GM12878 (cell line): Measurements from ENCODE around the gene AGTPBP1. TPM values are rescaled to one million over a fixed set of nuclear protein-coding genes. Genes with fewer than 3 reads are reported as not detected.
A peak's percentile ranks its signal among the peaks of the same experiment; 100 is the strongest.

Experiments
- ATAC-seq: fragments of 200-7000 bp; cut with Tn5 transposase; 3 replicates; pipeline ENCODE4 v1.9.1; 2020; ENCODE audit warnings: mild to moderate bottlenecking, moderate library complexity
- BruUV-seq: library from RNA; stranded (reverse); fragments of 400-500 nt; replicated peaks from 2 replicates; lab custom pipeline; 2021; lab: Mats Ljungman, UMichigan
- CTCF ChIA-PET: fragments of 300-600 bp; sonication (Branson Sonifier 250); formaldehyde crosslinking; extraction: SDS; loops from one replicate; lab custom pipeline; 2021; ENCODE audit warnings: inconsistent platforms; lab: Yijun Ruan, JAX
- POLR2A ChIA-PET: fragments of 350-600 bp; formaldehyde crosslinking; extraction: SDS; loops from one replicate; lab custom pipeline; 2021; ENCODE audit warnings: inconsistent platforms; lab: Charles Lee
- RAD21 ChIA-PET: fragments of 300-600 bp; sonication (Branson Sonifier 250); formaldehyde crosslinking; loops from one replicate; lab custom pipeline; 2023; ENCODE audit warnings: antibody characterized with exemption; ENCODE audit not compliant: unreplicated experiment; lab: Charles Lee
- SMC1A ChIA-PET: fragments of 300-600 bp; sonication (Branson Sonifier 250); formaldehyde crosslinking; loops from one replicate; lab custom pipeline; 2023; ENCODE audit not compliant: unreplicated experiment, uncharacterized antibody; lab: Charles Lee
- DNase-seq: peaks from one replicate; pipeline ENCODE4 v3.0.0-alpha.2; 2011; ENCODE audit warnings: low read depth, low spot score
- FAIRE-seq: peaks from 3 replicates; lab custom pipeline; 2011; peaks lifted over from hg19 to GRCh38; lab: Jason Lieb, UNC
- H2AFZ ChIP-seq: 2 replicates; pipeline ENCODE4 v1.6.0; 2011; ENCODE audit warnings: low read depth, low read length, control low read depth; ENCODE audit not compliant: control insufficient read depth
- H3K27ac ChIP-seq: 2 replicates; pipeline ENCODE4 v1.5.1; 2011; ENCODE audit warnings: control low read depth; ENCODE audit not compliant: control insufficient read depth, insufficient read depth
- H3K27me3 ChIP-seq, 2 experiments: replicated peaks in 1 of 2; 2 replicates each; pipeline versions ENCODE4 v1.6.0 to v1.6.1; 2011; ENCODE audit warnings: low read length in 1 of 2; ENCODE audit not compliant: control insufficient read depth in 2 of 2, insufficient read depth in 2 of 2
- H3K36me3 ChIP-seq, 2 experiments: 2 replicates each; pipeline ENCODE4 v1.5.1; 2011; ENCODE audit warnings: low read length in 1 of 2; ENCODE audit not compliant: control insufficient read depth in 2 of 2, insufficient read depth in 2 of 2
- H3K4me1 ChIP-seq: 2 replicates; pipeline ENCODE4 v1.6.1; 2011; ENCODE audit warnings: mild to moderate bottlenecking, low read length, moderate library complexity, mixed read lengths; ENCODE audit not compliant: control insufficient read depth, insufficient read depth
- H3K4me2 ChIP-seq: 2 replicates; pipeline ENCODE4 v1.6.0; 2011; ENCODE audit warnings: control low read depth; ENCODE audit not compliant: control insufficient read depth, insufficient read depth
- H3K4me3 ChIP-seq: fragments of 200-600 bp; sonication (generic); 2 replicates; pipeline ENCODE4 v1.5.1; 2016
- H3K79me2 ChIP-seq: 2 replicates; pipeline ENCODE4 v1.6.0; 2011; ENCODE audit warnings: low read length; ENCODE audit not compliant: control insufficient read depth, insufficient read depth
- H3K9ac ChIP-seq: 2 replicates; pipeline ENCODE4 v1.8.0; 2011; ENCODE audit warnings: low read length, control low read depth, mixed read lengths; ENCODE audit not compliant: control insufficient read depth, insufficient read depth
- H3K9me3 ChIP-seq: replicated peaks from 3 replicates; pipeline ENCODE4 v1.5.1; 2011; ENCODE audit warnings: mild to moderate bottlenecking, low read length; ENCODE audit not compliant: control insufficient read depth, insufficient read depth
- H4K20me1 ChIP-seq: 2 replicates; pipeline ENCODE4 v1.6.0; 2011; ENCODE audit not compliant: control insufficient read depth, insufficient read depth
- CBFB ChIP-seq: IDR thresholded peaks from 2 replicates; pipeline ENCODE4 v1.6.1; 2016; ENCODE audit warnings: antibody characterized with exemption, low read depth
- KAT2A ChIP-seq: conservative IDR thresholded peaks from 2 replicates; pipeline ENCODE4 v1.6.1; 2011; ENCODE audit warnings: low read depth, low read length; ENCODE audit not compliant: control insufficient read depth
- POLR2AphosphoS2 ChIP-seq: IDR thresholded peaks from 2 replicates; pipeline ENCODE4 v1.6.1; 2011; ENCODE audit warnings: low read depth, mild to moderate bottlenecking, low read length, improper control_type of control experiment, moderate library complexity
- WGBS: methylation state at CpG from one replicate; pipeline ENCODE4 v1.1.6; 2016; ENCODE audit warnings: low lambda C conversion rate; ENCODE audit not compliant: insufficient replicate concordance, insufficient coverage; ENCODE audit errors: missing lambda C conversion rate; 5-methylcytosine and 5-hydroxymethylcytosine counted together
- in situ Hi-C: fragments of 300-500 bp; cut with MboI; formaldehyde crosslinking; loops from 9 replicates; pipeline ENCODE4 v1.14.3; 2018; ENCODE audit warnings: mixed read lengths
- intact Hi-C: fragments of 100-400 bp; cut with micrococcal nuclease; formaldehyde crosslinking; loops from one replicate; pipeline ENCODE4 v1.14.2; 2022; ENCODE audit not compliant: unreplicated experiment
- polyA plus RNA-seq, 11 experiments: library from polyadenylated mRNA; depleted of rRNA in 4 of 11; unstranded in 6 of 11; stranded (reverse) in 5 of 11; fragments of >200 nt; fragmentation: Nextera tagmentation in 4 of 11; fragmentation: Illumina TruSeq in 1 of 11; extraction: Ambion mirVana in 4 of 11; extraction: Trizol in 1 of 11; gene quantifications; 1 replicate in 1 of 11; 2 replicates in 10 of 11; pipeline versions ENCODE4 v1.2.1 to v1.2.3, GENCODE V29; 2011 to 2016; ENCODE audit warnings: inconsistent platforms in 2 of 11, missing spikeins in 2 of 11, low read depth in 1 of 11
- total RNA-seq, 4 experiments: library from RNA; depleted of rRNA in 3 of 4; stranded (reverse); fragments of >200 nt in 3 of 4; fragmentation: Illumina TruSeq in 1 of 4; extraction: Trizol in 1 of 4; gene quantifications; 2 replicates each; pipeline versions ENCODE4 v1.2.1 to v1.2.3, GENCODE V29; 2013 to 2021
- TF ChIP-seq, protein P1 (sequence below): fragments of 450-650 bp; IDR thresholded peaks from 2 replicates; pipeline ENCODE4 v1.6.1; 2017; ENCODE audit warnings: antibody characterized with exemption, mild to moderate bottlenecking, moderate library complexity
- TF ChIP-seq, protein P2 (sequence below): fragments of 450-650 bp; IDR thresholded peaks from 2 replicates; pipeline ENCODE4 v1.6.1; 2016; ENCODE audit warnings: mild to moderate bottlenecking

AGTPBP1 gene
- total and polyA plus RNA-seq, 10 of the 15 experiments (the other 5 are each of a cell fraction or from before 2014, with no cell fraction given), result 6.1 to 35.2 (median 20.0) TPM

DNA sequence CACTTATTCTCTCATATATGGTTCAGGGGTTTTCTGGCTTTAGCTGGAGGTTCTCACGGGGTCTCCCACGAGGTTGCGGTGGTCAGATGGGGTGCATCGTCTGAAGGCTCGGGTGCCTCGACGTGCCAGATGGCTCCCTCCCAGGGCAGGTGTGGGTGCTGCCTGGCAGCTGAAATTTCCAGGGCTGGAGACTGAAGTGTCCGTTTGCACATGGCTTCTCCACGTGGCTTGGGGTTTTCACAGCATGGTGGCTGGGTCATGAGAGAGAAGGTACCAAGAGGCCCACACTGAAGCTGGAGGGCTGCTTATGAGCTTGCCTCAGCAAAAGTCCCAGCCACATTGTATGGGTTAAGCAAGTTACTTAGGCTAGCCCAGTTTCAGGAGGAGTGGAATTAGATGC is 218.6 kb downstream of the AGTPBP1 start:
- POLR2A ChIA-PET, result no interaction called here
- H2AFZ ChIP-seq, result no peak overlapping the region

More for the DNA sequence above, 218.6 kb downstream of the AGTPBP1 start:
- H3K4me3 ChIP-seq, result no peak overlapping the region
- H3K9me3 ChIP-seq, result no peaks in the 10 kb centered on the region
- no peaks in the 10 kb centered on the region for H3K4me1 ChIP-seq
- DNase-seq (no peak), FAIRE-seq (no peak), ATAC-seq (no peak)
- peaks cover 2 to 5% of the 10 kb centered on the region in 2 experiments; a peak in 3 of 4 replicates for H3K27me3 ChIP-seq
- RAD21 ChIA-PET, result no interaction called here
- intact Hi-C loops, result loop anchor here (5.0 kb wide), 1 partner anchor 49 kb away; no protein-coding TSS in a partner anchor
- no peak overlapping the region for H3K9ac ChIP-seq
- H4K20me1 ChIP-seq, result no peaks in the 10 kb centered on the region
- CTCF ChIA-PET, result no interaction called here
- H3K36me3 ChIP-seq, result no peaks in the 10 kb centered on the region
- 57% methylated on average over 9 of the region's 9 CpGs for WGBS
- in situ Hi-C loops, result no loop called here
- TF ChIP-seq POLR2AphosphoS2, result no peak
- TF ChIP-seq KAT2A, result no peak
- TF ChIP-seq, protein P1, sequence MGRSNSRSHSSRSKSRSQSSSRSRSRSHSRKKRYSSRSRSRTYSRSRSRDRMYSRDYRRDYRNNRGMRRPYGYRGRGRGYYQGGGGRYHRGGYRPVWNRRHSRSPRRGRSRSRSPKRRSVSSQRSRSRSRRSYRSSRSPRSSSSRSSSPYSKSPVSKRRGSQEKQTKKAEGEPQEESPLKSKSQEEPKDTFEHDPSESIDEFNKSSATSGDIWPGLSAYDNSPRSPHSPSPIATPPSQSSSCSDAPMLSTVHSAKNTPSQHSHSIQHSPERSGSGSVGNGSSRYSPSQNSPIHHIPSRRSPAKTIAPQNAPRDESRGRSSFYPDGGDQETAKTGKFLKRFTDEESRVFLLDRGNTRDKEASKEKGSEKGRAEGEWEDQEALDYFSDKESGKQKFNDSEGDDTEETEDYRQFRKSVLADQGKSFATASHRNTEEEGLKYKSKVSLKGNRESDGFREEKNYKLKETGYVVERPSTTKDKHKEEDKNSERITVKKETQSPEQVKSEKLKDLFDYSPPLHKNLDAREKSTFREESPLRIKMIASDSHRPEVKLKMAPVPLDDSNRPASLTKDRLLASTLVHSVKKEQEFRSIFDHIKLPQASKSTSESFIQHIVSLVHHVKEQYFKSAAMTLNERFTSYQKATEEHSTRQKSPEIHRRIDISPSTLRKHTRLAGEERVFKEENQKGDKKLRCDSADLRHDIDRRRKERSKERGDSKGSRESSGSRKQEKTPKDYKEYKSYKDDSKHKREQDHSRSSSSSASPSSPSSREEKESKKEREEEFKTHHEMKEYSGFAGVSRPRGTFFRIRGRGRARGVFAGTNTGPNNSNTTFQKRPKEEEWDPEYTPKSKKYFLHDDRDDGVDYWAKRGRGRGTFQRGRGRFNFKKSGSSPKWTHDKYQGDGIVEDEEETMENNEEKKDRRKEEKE, result no peak
- TF ChIP-seq, protein P2, sequence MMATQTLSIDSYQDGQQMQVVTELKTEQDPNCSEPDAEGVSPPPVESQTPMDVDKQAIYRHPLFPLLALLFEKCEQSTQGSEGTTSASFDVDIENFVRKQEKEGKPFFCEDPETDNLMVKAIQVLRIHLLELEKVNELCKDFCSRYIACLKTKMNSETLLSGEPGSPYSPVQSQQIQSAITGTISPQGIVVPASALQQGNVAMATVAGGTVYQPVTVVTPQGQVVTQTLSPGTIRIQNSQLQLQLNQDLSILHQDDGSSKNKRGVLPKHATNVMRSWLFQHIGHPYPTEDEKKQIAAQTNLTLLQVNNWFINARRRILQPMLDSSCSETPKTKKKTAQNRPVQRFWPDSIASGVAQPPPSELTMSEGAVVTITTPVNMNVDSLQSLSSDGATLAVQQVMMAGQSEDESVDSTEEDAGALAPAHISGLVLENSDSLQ, result no peak
- TF ChIP-seq CBFB, result no peak
- BruUV-seq, result no TSS peak
- H3K27ac ChIP-seq, result no peak overlapping the region
- H3K79me2 ChIP-seq, result no peaks in the 10 kb centered on the region
- SMC1A ChIA-PET, result interaction anchor here (0.7 kb wide), 1 partner anchor 15 kb away, joined by 3 read pairs; no protein-coding TSS in a partner anchor
- 0 out of 2 replicates have a peak overlapping the region, but pooled peaks have one; percentile 59 for H3K4me2 ChIP-seq
